ENCODE results near the gene ARHGAP26.

Gene ARHGAP26

GRCh38 chr5:142769793-142770649, at the start of gene ARHGAP26:
Gene ARHGAP26 (plus strand): TSS chr5:142770377. CDS start chr5:142770762, 385 bp downstream.
- peak; percentile 96 for DNase-seq

GRCh38 chr5:142720641-142721271, 49.4 kb upstream of the ARHGAP26 start:
- no peak for DNase-seq

GRCh38 chr5:142722146-142722545, 48.0 kb upstream of the ARHGAP26 start:
- no peak for DNase-seq

- DNase-seq = no peak
Observed at GRCh38 chr5:142722896-142723295, 47.3 kb upstream of the ARHGAP26 start.

GRCh38 chr5:142724821-142725220, 45.4 kb upstream of the ARHGAP26 start:
- DNase-seq = no peak

GRCh38 chr5:142725231-142726187, 44.7 kb upstream of the ARHGAP26 start:
- no peak for DNase-seq

- DNase-seq = no peak
Observed at GRCh38 chr5:142726188-142726731, 43.9 kb upstream of the ARHGAP26 start.

- no peak for DNase-seq
Observed at GRCh38 chr5:142727735-142728047, 42.5 kb upstream of the ARHGAP26 start.

- DNase-seq = no peak
Observed at GRCh38 chr5:142735323-142736246, 34.6 kb upstream of the ARHGAP26 start.

GRCh38 chr5:142736247-142736632, 33.9 kb upstream of the ARHGAP26 start:
- no peak for DNase-seq

GRCh38 chr5:142737179-142737578, 33.0 kb upstream of the ARHGAP26 start:
- no peak for DNase-seq

GRCh38 chr5:142740474-142741242, 29.5 kb upstream of the ARHGAP26 start:
- no peak for DNase-seq

GRCh38 chr5:142743592-142744441, 26.4 kb upstream of the ARHGAP26 start:
- no peak for DNase-seq

GRCh38 chr5:142745268-142745667, 24.9 kb upstream of the ARHGAP26 start:
- no peak for DNase-seq

- DNase-seq = no peak
Observed at GRCh38 chr5:142746532-142747433, 23.4 kb upstream of the ARHGAP26 start.

- DNase-seq = no peak
Observed at GRCh38 chr5:142748132-142748531, 22.0 kb upstream of the ARHGAP26 start.

- peak; percentile 62 for DNase-seq
Observed at GRCh38 chr5:142748568-142749249, 21.5 kb upstream of the ARHGAP26 start.

GRCh38 chr5:142749321-142749720, 20.9 kb upstream of the ARHGAP26 start:
- DNase-seq = peak; percentile 35
